Putamen (tissue), 1 donor: ENCODE data around the gene PIH1D1.
"Not testable (repeated sequence)": the region's sequence is repeated elsewhere in the genome, so short reads cannot be mapped to it uniquely, and the experiment has no call there.

Source experiments
- DNase-seq: peaks from one replicate; pipeline ENCODE4 v3.0.0-alpha.2; 2016; ENCODE audit warnings: low spot score

Gene PIH1D1

GRCh38 chr19:49455773-49456172 lies 4.2 kb upstream of the PIH1D1 start:
- DNase-seq = no peak

GRCh38 chr19:49453757-49454240 lies 2.2 kb upstream of the PIH1D1 start:
- no peak for DNase-seq

- peak; percentile 98 for DNase-seq
These were observed 1.6 kb upstream of the PIH1D1 start, which contains the start of gene ALDH16A1 for GRCh38 chr19:49453013-49453756. ALDH16A1 (plus strand) TSS chr19:49453225; CDS start chr19:49453332, 107 bp downstream.

- no peak for DNase-seq
These were observed 1.2 kb downstream of the PIH1D1 start for GRCh38 chr19:49450405-49450804.

- DNase-seq = no peak
These were observed 3.2 kb downstream of the PIH1D1 start for GRCh38 chr19:49448432-49448786.

GRCh38 chr19:49447485-49448431 lies 3.9 kb downstream of the PIH1D1 start:
- DNase-seq = no peak

GRCh38 chr19:49445997-49446396 lies 5.6 kb downstream of the PIH1D1 start:
- DNase-seq = no peak

- not testable (repeated sequence) for DNase-seq
These were observed 7.4 kb downstream of the PIH1D1 start for GRCh38 chr19:49444100-49444700.

GRCh38 chr19:49443366-49444099 lies 8.1 kb downstream of the PIH1D1 start:
- DNase-seq = peak; percentile 93

- no peak for DNase-seq
These were observed 8.7 kb downstream of the PIH1D1 start for GRCh38 chr19:49442771-49443365.

- no peak for DNase-seq
These were observed 9.3 kb downstream of the PIH1D1 start for GRCh38 chr19:49442354-49442753.

GRCh38 chr19:49441960-49442350 lies 9.7 kb downstream of the PIH1D1 start:
- DNase-seq = no peak

GRCh38 chr19:49441210-49441959 lies 10.2 kb downstream of the PIH1D1 start, which contains the start of gene SLC17A7:
SLC17A7 (minus strand) TSS chr19:49441527; CDS start chr19:49441379, 148 bp downstream.
- no peak for DNase-seq

- DNase-seq = no peak
These were observed 11.0 kb downstream of the PIH1D1 start for GRCh38 chr19:49440439-49441209.

- no peak for DNase-seq
These were observed 11.8 kb downstream of the PIH1D1 start for GRCh38 chr19:49439836-49440235.

- DNase-seq = no peak
These were observed 13.4 kb downstream of the PIH1D1 start for GRCh38 chr19:49438261-49438660.

- no peak for DNase-seq
These were observed 14.4 kb downstream of the PIH1D1 start for GRCh38 chr19:49437231-49437630.

GRCh38 chr19:49436381-49437017 lies 15.1 kb downstream of the PIH1D1 start:
- DNase-seq = no peak

GRCh38 chr19:49435670-49436069 lies 15.9 kb downstream of the PIH1D1 start:
- DNase-seq = no peak
